Measurements from ENCODE around the gene BCL2L11.

GRCh38 chr2:111208639-111209038 is 87.9 kb downstream of the BCL2L11 start:
- TF ChIP-seq CTCF (IDR thresholded peaks at IDR 0.05), result no peak
- no peak for TF ChIP-seq POLR2A (IDR thresholded peaks at IDR 0.05)
- no peak for TF ChIP-seq EP300 (IDR thresholded peaks at IDR 0.05; ENCODE audit: low read depth)
- TF ChIP-seq POLR2AphosphoS5 (IDR thresholded peaks at IDR 0.05), result no peak

Measured in transverse colon (tissue), 4 donors.